Tibial artery (tissue), 4 donors: ENCODE data around the gene USP3.

Experiments used
- DNase-seq, 2 donors: peaks; one replicate each; pipeline ENCODE4 v3.0.0-alpha.2; 2019
- H3K27ac ChIP-seq, 2 donors: fragments of 200-600 bp; sonication (generic) in 1 of 2; 1 replicate in 1 of 2; 2 replicates in 1 of 2; pipeline ENCODE4 v1.5.1; 2018 to 2019; ENCODE audit warnings: mild to moderate bottlenecking in 1 of 2
- H3K27me3 ChIP-seq, 2 donors: fragments of 200-600 bp; sonication (generic) in 1 of 2; one replicate each; pipeline versions ENCODE4 v1.5.1 to v1.6.0; 2016 to 2019
- H3K36me3 ChIP-seq, 3 donors: fragments of 200-600 bp; sonication (generic) in 2 of 3; one replicate each; pipeline ENCODE4 v1.5.1; 2016 to 2019; ENCODE audit warnings: mild to moderate bottlenecking in 2 of 3
- H3K4me1 ChIP-seq, 4 donors: fragments of 200-600 bp; sonication (generic) in 2 of 4; 1 replicate in 3 of 4; 2 replicates in 1 of 4; pipeline ENCODE4 v1.5.1; 2016 to 2019
- H3K4me3 ChIP-seq, 2 donors: fragments of 200-600 bp; sonication (generic) in 1 of 2; 1 replicate in 1 of 2; 2 replicates in 1 of 2; pipeline ENCODE4 v1.5.1; 2018 to 2019; ENCODE audit warnings: mild to moderate bottlenecking in 2 of 2
- H3K9me3 ChIP-seq, 3 donors: fragments of 200-600 bp; sonication (generic) in 1 of 3; one replicate each; pipeline ENCODE4 v1.5.1; 2016 to 2019
- CTCF ChIP-seq, 2 experiments: fragments of 200-600 bp in 1 of 2; fragments of 450-650 bp in 1 of 2; IDR thresholded peaks; one replicate each; pipeline ENCODE4 v1.5.1; 2017 to 2019; ENCODE audit warnings: antibody characterized with exemption in 2 of 2, mild to moderate bottlenecking in 1 of 2, moderate library complexity in 1 of 2
- intact Hi-C: fragments of 100-400 bp; cut with DNase I; formaldehyde crosslinking; loops from one replicate; pipeline ENCODE4 v1.15.0; 2023; ENCODE audit warnings: low total_unique reads

USP3 gene

GRCh38 chr15:63490345-63491034, 13.9 kb upstream of the USP3 start:
- no peak overlapping the region for H3K4me3 ChIP-seq
- no peaks in the 10 kb centered on the region for H3K36me3 ChIP-seq
- no peak for DNase-seq
- intact Hi-C loops = no loop called here
- no peaks in the 10 kb centered on the region for H3K9me3 ChIP-seq
- TF ChIP-seq CTCF (IDR thresholded peaks at IDR 0.05) = no peak
- H3K27ac ChIP-seq = no peak overlapping the region
- peaks cover 0 to 6% (median 0%) of the 10 kb centered on the region in 4 donors for H3K4me1 ChIP-seq
- no peaks in the 10 kb centered on the region for H3K27me3 ChIP-seq

DNA sequence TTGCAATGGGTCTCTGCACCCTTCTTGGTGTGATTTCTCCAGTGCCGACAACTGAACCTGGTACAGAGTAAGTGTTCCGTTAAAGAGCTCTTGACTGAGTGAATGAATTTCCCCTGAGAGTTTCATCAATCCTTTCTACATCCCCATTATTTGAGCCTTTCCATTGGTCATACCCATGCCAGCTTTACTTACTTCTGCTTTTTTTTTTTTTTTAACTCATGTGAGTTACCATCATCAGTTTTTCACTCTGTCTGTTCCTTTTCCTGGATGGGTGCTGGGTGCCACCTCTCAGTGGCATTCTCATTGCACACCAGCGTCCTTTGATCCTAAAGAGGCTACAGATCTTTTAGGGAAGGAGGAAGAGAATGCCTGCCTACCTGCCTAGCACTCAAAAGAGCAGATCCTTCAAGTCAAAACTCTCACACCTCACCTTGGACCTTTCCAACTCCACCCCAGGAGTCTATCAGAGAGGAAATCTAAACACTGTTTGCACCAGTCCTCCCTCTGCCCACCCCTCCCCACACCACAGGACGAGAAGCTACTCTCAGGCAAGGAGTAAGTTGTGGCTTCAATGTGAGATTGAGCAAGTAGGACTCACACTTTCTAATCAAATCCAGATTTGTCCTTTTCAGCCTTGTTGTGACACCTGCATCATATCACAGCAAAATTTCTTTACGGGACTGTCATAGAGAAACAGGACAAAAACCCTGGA, 13.1 kb upstream of the USP3 start:
- H3K36me3 ChIP-seq = no peaks in the 10 kb centered on the region
- no peak for TF ChIP-seq CTCF (IDR thresholded peaks at IDR 0.05)
- H3K4me3 ChIP-seq = no peak overlapping the region
- no peak for DNase-seq
- no peaks in the 10 kb centered on the region for H3K9me3 ChIP-seq
- peaks cover 0 to 6% (median 0%) of the 10 kb centered on the region in 4 donors for H3K4me1 ChIP-seq
- intact Hi-C loops = no loop called here
- H3K27me3 ChIP-seq = peaks cover 0 to 6% of the 10 kb centered on the region in 2 donors
- no peak overlapping the region for H3K27ac ChIP-seq

- intact Hi-C loops = no loop called here
- no peaks in the 10 kb centered on the region for H3K9me3 ChIP-seq
- TF ChIP-seq CTCF (IDR thresholded peaks at IDR 0.05) = no peak
- no peak for DNase-seq
- peaks cover 0 to 6% of the 10 kb centered on the region in 2 donors for H3K27me3 ChIP-seq
- H3K4me3 ChIP-seq = no peak overlapping the region
- H3K36me3 ChIP-seq = no peaks in the 10 kb centered on the region
- peaks cover 0 to 6% (median 0%) of the 10 kb centered on the region in 4 donors for H3K4me1 ChIP-seq
- no peak overlapping the region for H3K27ac ChIP-seq
Observed at GRCh38 chr15:63491979-63492378, 12.4 kb upstream of the USP3 start.

GRCh38 chr15:63492541-63493077, 11.8 kb upstream of the USP3 start:
- no peak overlapping the region for H3K4me3 ChIP-seq
- no peak overlapping the region for H3K27ac ChIP-seq
- H3K27me3 ChIP-seq = peaks cover 0 to 6% of the 10 kb centered on the region in 2 donors
- TF ChIP-seq CTCF (IDR thresholded peaks at IDR 0.05) = no peak
- peaks cover 0 to under 1% (median 0%) of the 10 kb centered on the region in 4 donors for H3K4me1 ChIP-seq
- DNase-seq = no peak
- intact Hi-C loops = no loop called here
- no peaks in the 10 kb centered on the region for H3K36me3 ChIP-seq
- no peaks in the 10 kb centered on the region for H3K9me3 ChIP-seq

GRCh38 chr15:63493436-63493835, 11.0 kb upstream of the USP3 start:
- no peak overlapping the region for H3K4me3 ChIP-seq
- no peaks in the 10 kb centered on the region for H3K9me3 ChIP-seq
- no peaks in the 10 kb centered on the region for H3K36me3 ChIP-seq
- intact Hi-C loops = no loop called here
- H3K4me1 ChIP-seq = no peaks in the 10 kb centered on the region
- H3K27ac ChIP-seq = no peak overlapping the region
- no peak for DNase-seq
- TF ChIP-seq CTCF (IDR thresholded peaks at IDR 0.05) = no peak
- H3K27me3 ChIP-seq = peaks cover 0 to 13% of the 10 kb centered on the region in 2 donors
